RCC 7860 (cell line): Measurements from ENCODE around the gene NEU2.
"Not testable (repeated sequence)": the region's sequence is repeated elsewhere in the genome, so short reads cannot be mapped to it uniquely, and the experiment has no call there.

ENCODE experiments used
- DNase-seq: peaks from one replicate; pipeline ENCODE4 v3.0.0-alpha.2; 2015; ENCODE audit warnings: low spot score
- FAIRE-seq: peaks from 2 replicates; lab custom pipeline; 2012; peaks lifted over from hg19 to GRCh38; lab: Jason Lieb, UNC

Gene NEU2

GRCh38 chr2:233009661-233010060 lies 22.8 kb upstream of the NEU2 start:
- no peak for FAIRE-seq
- DNase-seq: no peak

- DNase-seq: no peak
- FAIRE-seq: no peak
Measured at GRCh38 chr2:233010569-233011267, 21.8 kb upstream of the NEU2 start.

GRCh38 chr2:233011268-233011650 lies 21.2 kb upstream of the NEU2 start:
- FAIRE-seq (no peak), DNase-seq (no peak)

- no peak for FAIRE-seq
- no peak for DNase-seq
Measured at GRCh38 chr2:233011702-233012131, 20.8 kb upstream of the NEU2 start.

DNA sequence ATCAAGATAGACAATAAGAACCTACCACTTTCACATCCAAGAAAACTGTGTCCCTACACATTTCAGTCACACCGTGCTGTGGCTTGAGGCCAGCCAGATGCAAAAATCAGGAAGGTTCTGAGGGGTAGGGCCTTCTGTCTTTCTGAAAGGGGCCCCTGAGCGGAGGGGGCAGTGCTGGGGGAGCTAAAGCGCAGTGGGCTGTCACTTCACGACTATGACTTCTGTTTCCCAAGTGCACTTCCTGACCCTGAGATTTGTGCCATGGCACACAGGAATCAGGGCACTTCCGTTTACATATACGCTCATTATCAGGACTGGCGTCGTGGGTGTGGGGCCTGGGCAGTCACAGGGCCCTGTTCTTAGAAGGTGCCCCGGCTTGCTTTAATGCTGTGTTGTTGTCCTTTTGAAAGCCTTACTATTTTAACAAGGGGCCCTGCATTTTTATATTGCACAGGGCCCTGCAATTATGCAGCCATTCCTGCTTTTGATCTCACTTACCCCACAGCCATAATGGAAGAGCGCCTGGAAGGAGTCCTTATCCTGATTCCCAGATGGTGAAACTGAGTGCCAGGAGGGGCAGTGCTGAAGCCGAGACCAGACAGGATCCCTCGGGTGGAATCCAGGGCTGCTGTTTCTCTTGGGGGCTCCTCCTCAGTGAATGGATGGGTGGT lies 20.0 kb upstream of the NEU2 start:
- DNase-seq (no peak), FAIRE-seq (no peak)

GRCh38 chr2:233013027-233013461 lies 19.4 kb upstream of the NEU2 start, which contains the start of gene NGEF:
Gene NGEF (minus strand): TSS chr2:233013256. CDS start chr2:232974890, 38,366 bp downstream.
- DNase-seq (no peak), FAIRE-seq (no peak)

- DNase-seq: no peak
- FAIRE-seq: no peak
Measured at GRCh38 chr2:233013650-233014049, 18.8 kb upstream of the NEU2 start.

DNA sequence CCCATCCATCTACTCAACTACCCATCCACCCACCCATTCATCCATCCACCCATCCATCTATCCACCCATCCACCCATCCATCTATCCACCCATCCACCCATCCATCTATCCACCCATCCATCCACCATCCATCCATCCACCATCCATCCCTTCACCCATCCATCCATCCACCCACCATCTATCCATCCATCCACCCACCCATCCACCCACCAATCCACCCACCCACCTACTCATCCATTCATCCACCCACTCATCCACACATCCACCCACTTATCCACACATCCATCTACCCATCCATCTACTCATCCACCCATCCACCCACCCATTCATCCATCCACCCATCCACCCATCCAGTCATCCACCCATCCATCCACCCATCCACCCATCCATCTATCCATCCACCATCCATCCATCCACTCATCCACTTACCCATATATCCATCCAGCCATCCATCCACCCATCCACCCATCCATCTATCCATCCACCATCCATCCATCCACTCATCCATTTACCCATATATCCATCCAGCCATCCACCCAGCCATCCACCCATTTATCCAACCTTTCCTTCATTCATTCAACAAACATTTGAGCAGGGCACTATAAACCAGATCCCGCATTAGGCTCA lies 17.3 kb upstream of the NEU2 start:
- no peak for FAIRE-seq

GRCh38 chr2:233017947-233018346 lies 14.5 kb upstream of the NEU2 start:
- no peak for DNase-seq
- no peak for FAIRE-seq

More for the DNA sequence above, 17.3 kb upstream of the NEU2 start:
- no peak for DNase-seq

- FAIRE-seq: not testable (repeated sequence)
Measured at GRCh38 chr2:233019610-233020009, 12.9 kb upstream of the NEU2 start.

GRCh38 chr2:233020454-233020853 lies 12.0 kb upstream of the NEU2 start:
- FAIRE-seq: no peak

More at GRCh38 chr2:233019610-233020009, 12.9 kb upstream of the NEU2 start:
- not testable (repeated sequence) for DNase-seq

DNA sequence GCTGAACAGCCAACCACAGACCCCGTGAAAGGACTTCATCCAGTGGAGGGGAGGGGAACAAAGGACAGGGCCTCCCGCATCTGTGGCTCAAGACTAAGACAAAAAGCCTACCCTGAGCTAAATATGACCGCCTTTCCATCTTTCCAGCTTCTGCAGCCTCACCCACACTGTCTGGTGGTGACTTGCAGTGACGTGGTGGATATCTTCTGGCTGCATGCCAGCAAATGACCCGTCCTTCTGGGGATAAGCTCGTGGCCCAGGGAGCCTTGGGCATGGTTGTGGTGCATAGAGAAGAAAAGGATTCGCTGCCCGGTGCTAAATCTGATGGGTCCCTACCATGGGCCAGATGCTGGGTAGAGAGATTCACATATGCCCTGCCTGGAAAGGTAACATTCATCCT lies 10.7 kb upstream of the NEU2 start:
- DNase-seq (peak; percentile 27), FAIRE-seq (no peak)

More at GRCh38 chr2:233020454-233020853, 12.0 kb upstream of the NEU2 start:
- DNase-seq: no peak

GRCh38 chr2:233022561-233022960 lies 9.9 kb upstream of the NEU2 start:
- no peak for FAIRE-seq

DNA sequence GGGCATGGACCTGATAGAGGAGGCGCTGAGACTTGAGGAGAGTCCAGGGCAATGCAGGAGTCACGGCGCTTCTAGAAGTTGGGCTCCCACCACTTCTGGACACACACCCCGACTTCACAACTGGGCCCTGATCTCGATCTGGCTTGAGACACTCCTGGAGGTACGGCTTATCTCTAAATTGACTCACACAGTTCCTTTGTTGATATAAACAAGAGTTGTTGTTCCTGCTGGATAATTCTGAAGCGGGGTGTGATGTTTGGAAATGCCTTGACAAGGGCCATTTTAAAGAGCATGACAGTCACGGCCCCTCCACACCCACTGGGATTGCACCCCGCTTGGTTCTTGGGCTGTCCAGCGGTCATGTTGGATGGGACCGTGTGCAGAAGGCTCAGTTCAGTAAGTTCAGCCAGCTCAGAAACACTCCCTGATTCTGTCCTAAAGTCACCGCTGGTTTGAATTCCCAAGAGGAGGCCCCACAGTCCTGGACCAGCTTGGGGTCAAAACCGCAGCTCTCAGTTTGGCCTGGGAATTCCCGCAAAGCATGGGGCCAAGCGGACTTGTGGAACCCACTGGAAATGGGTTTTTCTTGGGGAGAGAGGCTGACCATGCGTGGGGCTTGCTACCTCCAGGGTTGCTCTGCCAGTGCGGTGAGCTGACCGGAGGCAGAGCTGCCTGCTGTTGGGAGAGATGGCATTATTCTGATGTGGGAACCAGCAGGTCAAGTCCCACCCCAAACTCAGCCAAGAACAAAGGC lies 9.3 kb upstream of the NEU2 start:
- no peak for FAIRE-seq
- no peak for DNase-seq

More at GRCh38 chr2:233022561-233022960, 9.9 kb upstream of the NEU2 start:
- no peak for DNase-seq

GRCh38 chr2:233023761-233024410 lies 8.6 kb upstream of the NEU2 start:
- DNase-seq: no peak
- no peak for FAIRE-seq

DNA sequence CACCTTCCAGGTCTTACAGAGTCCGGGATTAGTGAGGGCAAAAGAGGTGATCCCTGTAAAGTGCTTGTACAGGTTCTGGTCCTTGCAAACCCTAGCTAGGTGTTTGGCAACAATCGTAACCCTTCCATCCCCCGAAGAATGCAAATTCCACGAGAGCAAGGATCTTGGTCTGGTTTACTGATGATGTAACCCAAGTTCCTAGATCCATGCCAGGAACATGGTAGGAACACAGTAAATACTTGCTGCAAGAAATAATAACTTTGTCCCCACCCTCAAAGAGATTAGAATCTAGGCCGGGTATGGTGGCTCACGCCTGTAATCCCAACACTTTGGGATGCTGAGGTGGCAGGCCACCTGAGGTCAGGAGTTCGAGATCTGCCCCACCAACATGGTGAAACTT lies 6.8 kb upstream of the NEU2 start:
- FAIRE-seq (no peak), DNase-seq (no peak)

DNA sequence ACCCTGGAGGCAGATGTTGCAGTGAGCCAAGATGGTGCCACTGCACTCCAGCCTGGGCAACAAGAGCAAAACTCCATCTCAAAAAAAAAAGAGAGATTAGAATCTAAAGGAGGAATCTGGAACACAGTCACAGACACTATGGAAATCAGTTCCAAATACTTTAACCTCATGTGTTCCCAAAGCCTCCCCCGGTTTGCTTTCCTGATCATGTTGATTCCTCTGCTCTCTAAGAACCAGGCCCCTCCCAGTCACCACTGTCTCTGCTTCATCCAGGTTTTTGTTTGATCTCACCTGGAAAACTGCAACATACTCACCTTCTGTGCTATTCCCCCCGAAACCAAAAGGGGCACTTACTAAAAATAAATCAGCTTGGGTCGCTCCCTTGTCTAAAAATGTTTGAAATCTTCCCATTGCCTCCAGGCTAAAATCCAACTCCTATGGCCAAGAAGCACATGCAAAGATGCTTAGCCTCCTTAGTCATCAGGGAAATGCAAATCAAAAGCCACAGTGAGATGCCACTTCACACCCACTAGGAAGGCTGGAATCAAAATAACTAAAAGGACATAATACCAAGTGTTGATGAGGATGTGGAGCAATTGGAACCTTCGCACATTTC lies 6.2 kb upstream of the NEU2 start:
- DNase-seq (no peak), FAIRE-seq (no peak)

- DNase-seq: peak; percentile 64
Measured at GRCh38 chr2:233029321-233029720, 3.2 kb upstream of the NEU2 start.

DNA sequence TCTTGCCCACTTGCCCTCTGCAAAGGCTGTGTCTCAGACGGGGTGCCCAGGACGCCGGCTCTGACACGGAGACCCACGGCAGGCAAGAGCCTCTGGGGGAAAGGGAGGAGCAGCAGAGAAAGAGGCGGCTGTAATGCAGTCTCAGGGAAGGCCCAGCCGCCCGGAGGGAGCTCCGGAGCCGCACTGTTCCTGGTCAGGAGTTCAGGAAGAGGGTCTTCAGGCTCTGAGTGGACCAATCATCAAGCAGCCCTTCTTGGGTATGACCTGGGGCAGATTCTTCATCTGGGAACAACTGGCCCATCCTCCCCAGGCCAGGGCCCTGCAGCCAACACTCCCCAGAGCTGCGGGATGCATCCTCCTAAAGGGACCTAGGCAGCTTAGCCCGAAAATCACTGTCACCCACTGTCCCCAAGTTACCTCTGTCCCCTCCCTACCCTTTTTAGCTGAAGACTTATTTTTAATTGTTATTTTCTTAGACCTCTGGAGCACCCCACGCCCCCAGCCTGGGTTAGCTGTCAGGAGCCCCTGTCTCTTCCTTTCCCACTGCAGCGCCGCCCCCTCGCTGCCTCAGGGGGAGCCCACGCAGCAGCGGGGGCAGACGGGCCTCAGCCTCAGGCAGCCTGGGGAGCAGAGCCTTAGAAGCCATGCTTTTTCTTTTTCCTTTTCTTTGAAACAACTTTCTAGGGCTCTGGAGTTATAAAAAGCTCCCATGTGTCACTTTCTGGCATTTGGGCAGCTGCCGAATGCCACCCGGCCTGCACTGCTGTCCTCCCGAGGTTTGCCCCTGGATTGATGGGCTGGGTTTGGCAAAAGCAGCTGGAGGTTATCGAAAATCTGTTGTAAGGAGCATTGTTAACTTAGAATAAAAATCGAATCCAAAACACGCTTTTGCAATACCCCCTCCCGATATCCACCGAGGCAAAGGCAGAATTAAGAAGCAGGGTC lies 644 bp upstream of the NEU2 start:
- FAIRE-seq: no peak
- no peak for DNase-seq

More at GRCh38 chr2:233029321-233029720, 3.2 kb upstream of the NEU2 start:
- no peak for FAIRE-seq
